HG02981 (cell line): ENCODE results near the gene ADAMTS8.

ENCODE experiments used
- ATAC-seq: cut with Tn5 transposase; IDR thresholded peaks from one replicate; pipeline ENCODE4 v1.9.1; 2021; ENCODE audit warnings: mild to moderate bottlenecking, moderate library complexity; ENCODE audit not compliant: unreplicated experiment

ADAMTS8 gene

GRCh38 chr11:130428316-130429119, at the start of gene ADAMTS8:
Gene ADAMTS8 (minus strand): TSS chr11:130428609. CDS start chr11:130428286, 323 bp downstream.
- no peak for ATAC-seq

GRCh38 chr11:130477586-130478203, 49.3 kb upstream of the ADAMTS8 start:
- no peak for ATAC-seq

- ATAC-seq = no peak
These were observed 48.6 kb upstream of the ADAMTS8 start for GRCh38 chr11:130476922-130477491.

- no peak for ATAC-seq
These were observed 48.0 kb upstream of the ADAMTS8 start for GRCh38 chr11:130476200-130476921.

- ATAC-seq = no peak
These were observed 47.1 kb upstream of the ADAMTS8 start for GRCh38 chr11:130475426-130476053.

GRCh38 chr11:130474637-130475400, 46.4 kb upstream of the ADAMTS8 start:
- ATAC-seq = no peak

GRCh38 chr11:130473795-130474377, 45.5 kb upstream of the ADAMTS8 start:
- ATAC-seq = no peak

GRCh38 chr11:130473056-130473794, 44.8 kb upstream of the ADAMTS8 start:
- ATAC-seq = no peak

GRCh38 chr11:130472434-130472961, 44.1 kb upstream of the ADAMTS8 start:
- no peak for ATAC-seq

- ATAC-seq = no peak
These were observed 43.5 kb upstream of the ADAMTS8 start for GRCh38 chr11:130471731-130472433.

GRCh38 chr11:130470832-130471706, 42.7 kb upstream of the ADAMTS8 start:
- ATAC-seq = no peak

- ATAC-seq = no peak
These were observed 40.8 kb upstream of the ADAMTS8 start for GRCh38 chr11:130469181-130469580.

GRCh38 chr11:130467116-130467900, 38.9 kb upstream of the ADAMTS8 start:
- ATAC-seq = no peak

- no peak for ATAC-seq
These were observed 36.9 kb upstream of the ADAMTS8 start for GRCh38 chr11:130465263-130465662.

- no peak for ATAC-seq
These were observed 35.9 kb upstream of the ADAMTS8 start for GRCh38 chr11:130464291-130464812.

GRCh38 chr11:130462931-130463330, 34.5 kb upstream of the ADAMTS8 start:
- ATAC-seq = no peak
